ENCODE results near the gene SBF2.

GRCh38 chr11:9774109-9774508 is 519.9 kb downstream of the SBF2 start:
- TF ChIP-seq CTCF (IDR thresholded peaks at IDR 0.05) (no peak), POLR2A (IDR thresholded peaks at IDR 0.05) (no peak)
